Iris pigment epithelial cell (primary cell): ENCODE data around the gene FNDC3B.
"Not testable (repeated sequence)": the region's sequence is repeated elsewhere in the genome, so short reads cannot be mapped to it uniquely, and the experiment has no call there.

Experiments
- DNase-seq: peaks from one replicate; pipeline ENCODE4 v3.0.0-alpha.2; 2011; ENCODE audit warnings: low read depth

The FNDC3B gene

GRCh38 chr3:172039436-172040077, at the start of gene FNDC3B:
FNDC3B (plus strand) TSS chr3:172039578; CDS start chr3:172112480, 72,902 bp downstream.
- peak; percentile 98 for DNase-seq

- not testable (repeated sequence) for DNase-seq
Observed at GRCh38 chr3:171990239-171990638, 49.1 kb upstream of the FNDC3B start.

- DNase-seq = peak; percentile 33
Observed at GRCh38 chr3:171991166-171991565, 48.2 kb upstream of the FNDC3B start.

DNA sequence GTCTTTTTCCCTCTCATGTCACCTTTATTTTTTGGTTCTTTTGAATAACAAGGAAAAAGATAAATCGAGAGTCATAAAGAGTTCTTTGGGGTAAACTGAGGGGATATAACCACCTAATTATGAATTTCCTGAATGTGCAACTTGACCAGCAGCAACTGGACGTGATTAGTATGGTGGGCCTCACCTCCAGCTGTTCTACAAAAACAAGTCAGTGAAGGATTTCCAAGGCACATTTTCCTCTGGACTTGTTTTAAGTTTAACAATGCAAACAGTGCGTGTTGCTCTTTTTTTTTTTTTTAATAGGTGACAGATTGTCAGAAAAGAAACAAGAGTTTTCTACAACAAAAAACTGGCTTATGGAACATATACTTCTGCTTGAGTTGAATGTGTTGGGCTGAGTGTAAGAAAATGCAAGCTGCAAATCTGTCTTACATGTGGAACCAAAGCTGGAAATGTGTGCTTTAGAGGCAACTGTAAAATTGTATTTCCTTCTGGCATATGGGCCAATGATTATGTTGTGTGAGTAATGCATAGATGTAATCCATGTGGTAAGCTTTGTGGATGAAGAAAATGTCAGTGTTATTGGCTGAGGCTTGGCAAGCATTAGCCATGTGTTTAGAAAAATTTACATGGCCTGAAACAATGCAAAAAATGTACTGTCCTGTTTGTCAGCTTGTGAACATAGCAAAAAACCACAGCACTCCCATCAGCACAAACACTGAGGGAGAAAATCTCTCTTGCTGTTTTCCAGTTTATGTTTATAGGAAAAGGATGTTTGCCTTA, 44.5 kb upstream of the FNDC3B start:
- DNase-seq = peak; percentile 97

DNA sequence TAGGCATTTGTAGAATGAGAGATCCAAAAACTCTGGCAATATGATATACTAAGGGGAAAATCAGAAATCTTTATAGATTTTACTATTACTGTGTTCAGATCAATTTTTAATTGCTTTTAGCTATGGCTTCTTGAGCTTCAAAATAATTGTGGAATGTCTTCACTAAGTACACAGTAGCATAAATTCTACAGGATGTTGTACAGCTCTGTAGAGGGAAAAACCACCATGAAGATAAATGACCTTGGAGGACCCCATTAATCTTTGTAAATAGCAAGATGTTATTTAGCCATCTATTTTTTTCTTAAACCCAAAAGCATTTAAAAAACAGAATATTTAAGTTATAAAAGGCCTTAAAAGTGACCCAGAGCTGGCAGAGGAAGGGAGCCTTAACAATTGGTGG, 43.9 kb upstream of the FNDC3B start:
- peak; percentile 14 for DNase-seq

DNA sequence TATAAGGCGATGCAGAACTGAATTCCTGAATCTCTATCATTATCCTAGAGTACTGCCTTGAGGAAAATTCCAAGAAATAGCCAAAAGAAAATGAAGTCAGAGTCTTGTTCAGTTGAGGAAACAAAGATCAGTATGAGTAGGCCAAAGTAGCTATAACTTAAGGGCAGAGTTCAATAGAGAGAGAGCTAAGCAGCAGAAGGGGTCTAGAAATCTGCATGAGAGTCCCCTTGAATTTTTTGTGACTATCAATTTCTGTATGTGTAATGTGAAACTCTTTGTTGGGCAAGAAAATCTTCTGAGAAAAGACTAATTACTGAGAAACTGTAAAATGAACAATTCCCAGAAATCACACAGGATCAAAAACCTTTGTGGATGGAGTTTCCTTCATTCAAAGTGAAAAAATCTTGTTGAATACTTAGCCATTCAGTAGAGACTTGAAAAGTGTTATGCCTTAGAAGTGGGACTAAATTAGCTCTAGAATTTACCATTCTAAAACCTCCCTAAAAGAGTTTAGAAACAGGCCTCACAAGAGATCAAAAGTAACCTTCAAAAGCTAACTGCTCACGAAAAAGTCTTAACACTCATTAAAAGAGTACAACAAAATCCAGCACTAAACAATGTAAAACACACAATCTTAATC, 43.1 kb upstream of the FNDC3B start:
- DNase-seq = no peak

- not testable (repeated sequence) for DNase-seq
Observed at GRCh38 chr3:171998731-171999130, 40.6 kb upstream of the FNDC3B start.

GRCh38 chr3:172001616-172002015, 37.8 kb upstream of the FNDC3B start:
- DNase-seq = not testable (repeated sequence)

DNA sequence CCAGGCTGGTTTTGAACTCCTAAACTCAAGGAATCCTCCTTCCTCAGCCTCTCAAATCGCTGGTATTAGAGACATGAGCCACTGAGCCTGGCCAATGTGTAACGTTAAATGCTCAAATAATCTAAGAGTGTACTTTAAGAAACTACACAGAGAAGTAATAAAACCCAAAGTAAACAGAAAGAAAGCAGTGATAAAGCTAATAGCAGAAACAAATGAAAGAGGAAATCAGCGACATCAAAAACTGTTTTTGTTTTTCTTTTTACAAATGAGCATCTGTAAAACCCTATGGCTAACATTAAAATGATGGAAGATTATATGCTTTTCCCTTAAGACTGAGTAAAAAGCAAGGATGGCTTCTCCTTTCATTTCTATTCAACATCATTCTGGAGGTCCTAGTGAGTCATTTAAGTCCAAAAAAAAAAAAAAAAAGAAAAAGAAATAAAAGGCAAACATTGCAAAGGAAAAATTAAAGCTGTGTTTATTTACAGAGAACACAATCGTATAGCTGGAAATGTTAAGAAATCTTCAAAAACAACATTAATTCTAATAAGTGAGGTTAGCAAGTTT, 36.8 kb upstream of the FNDC3B start:
- DNase-seq = peak; percentile 22

DNA sequence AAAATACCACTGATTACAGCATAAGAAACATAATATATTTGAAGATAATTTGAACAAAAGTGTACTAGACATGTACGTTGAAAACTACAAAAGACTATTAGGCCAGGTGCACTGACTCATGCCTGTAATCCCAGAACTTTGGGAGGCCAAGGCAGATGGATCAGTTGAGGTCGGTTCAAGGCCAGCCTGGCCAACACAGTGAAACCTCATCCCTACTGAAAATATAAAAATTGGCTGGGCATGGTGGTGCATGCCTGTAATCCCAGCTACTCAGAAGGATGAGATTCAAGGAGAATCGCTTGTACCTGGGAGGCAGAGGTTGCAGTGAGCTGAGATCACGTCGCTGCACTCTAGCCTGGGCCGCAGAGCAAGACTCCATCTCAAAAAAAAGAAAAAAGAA, 36.2 kb upstream of the FNDC3B start:
- no peak for DNase-seq

DNA sequence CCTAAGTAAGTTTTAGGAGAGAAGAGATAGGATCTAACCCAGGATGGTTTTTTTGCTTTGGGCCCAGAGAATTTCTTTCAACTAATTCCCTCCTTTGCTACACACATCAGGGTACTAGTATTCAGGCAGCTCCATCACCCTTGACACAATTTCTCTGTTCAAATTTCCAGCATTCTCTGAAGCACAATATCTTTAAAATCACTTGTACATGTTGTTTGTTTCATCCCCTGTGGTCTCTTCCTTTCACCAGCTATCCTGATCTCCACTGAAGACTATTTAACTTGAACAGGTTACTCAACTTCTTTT, 32.4 kb upstream of the FNDC3B start:
- no peak for DNase-seq

GRCh38 chr3:172009803-172010202, 29.6 kb upstream of the FNDC3B start:
- no peak for DNase-seq

- no peak for DNase-seq
Observed at GRCh38 chr3:172012775-172013174, 26.6 kb upstream of the FNDC3B start.

- no peak for DNase-seq
Observed at GRCh38 chr3:172014145-172014544, 25.2 kb upstream of the FNDC3B start.

- DNase-seq = no peak
Observed at GRCh38 chr3:172018364-172018763, 21.0 kb upstream of the FNDC3B start.

- DNase-seq = no peak
Observed at GRCh38 chr3:172020763-172021162, 18.6 kb upstream of the FNDC3B start.

- DNase-seq = no peak
Observed at GRCh38 chr3:172021164-172021563, 18.2 kb upstream of the FNDC3B start.

GRCh38 chr3:172021859-172022258, 17.5 kb upstream of the FNDC3B start:
- no peak for DNase-seq

- DNase-seq = no peak
Observed at GRCh38 chr3:172023915-172024314, 15.5 kb upstream of the FNDC3B start.

DNA sequence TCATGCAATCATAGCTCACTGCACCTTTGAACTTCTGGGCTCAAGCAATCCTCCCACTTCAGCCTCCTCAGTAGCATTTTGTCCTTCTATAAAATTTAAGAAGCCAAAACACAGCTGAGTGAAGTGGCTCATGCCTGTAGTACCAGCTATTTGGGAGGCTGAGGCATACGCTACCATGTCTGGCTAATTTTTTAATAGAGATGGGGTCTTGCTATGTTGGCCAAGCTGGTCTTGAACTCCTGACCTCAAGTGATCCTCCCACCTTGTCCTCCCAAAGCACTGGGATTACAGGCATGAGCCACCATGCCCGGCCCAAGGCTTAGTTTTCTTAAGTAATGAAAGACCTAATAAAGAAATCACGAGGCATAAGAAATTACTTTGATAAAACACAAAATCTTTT, 14.7 kb upstream of the FNDC3B start:
- DNase-seq = no peak

- DNase-seq = no peak
Observed at GRCh38 chr3:172029425-172030098, 9.8 kb upstream of the FNDC3B start.

DNA sequence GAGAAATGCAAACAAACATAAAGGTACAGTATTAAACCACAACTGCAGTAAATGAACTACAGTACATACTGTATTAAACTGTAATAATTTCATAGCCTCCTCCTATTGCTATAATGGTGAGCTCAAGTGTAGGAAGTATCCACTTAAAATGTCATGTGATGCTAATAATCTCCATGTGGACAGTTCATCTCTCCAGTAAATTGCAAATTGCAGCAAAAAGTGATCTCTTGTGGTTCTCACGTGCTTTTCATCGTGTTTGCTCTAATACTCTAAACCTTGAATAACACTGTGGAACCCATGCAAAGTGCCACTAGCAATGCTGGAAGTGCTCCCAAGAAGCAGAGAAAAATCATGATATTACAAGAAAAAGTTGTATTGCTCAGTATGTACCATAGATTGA, 9.2 kb upstream of the FNDC3B start:
- no peak for DNase-seq
